T-helper 1 cell treated with Interleukin-12 subunit alpha and Interleukin-12 subunit beta and Interleukin-4 antibody, amounts not matched to agents 30 μg/mL and 1 μg/mL, for 36 hours (primary cell): ENCODE data around the gene CAPS.
A peak's percentile ranks its signal among the peaks of the same experiment; 100 is the strongest.

Experiments
- H3K27ac Mint-ChIP-seq: one replicate; pipeline ENCODE4 v1.8.0; 2021; ENCODE audit warnings: mild to moderate bottlenecking, mixed read lengths
- H3K27me3 Mint-ChIP-seq: one replicate; pipeline ENCODE4 v1.8.0; 2021; ENCODE audit warnings: low read depth, mixed read lengths
- H3K36me3 Mint-ChIP-seq: one replicate; pipeline ENCODE4 v1.8.0; 2021; ENCODE audit warnings: low read depth, mixed read lengths
- H3K4me1 Mint-ChIP-seq: one replicate; pipeline ENCODE4 v1.8.0; 2021; ENCODE audit warnings: low read depth, mixed read lengths
- H3K4me3 Mint-ChIP-seq: one replicate; pipeline ENCODE4 v1.8.0; 2021; ENCODE audit warnings: mild to moderate bottlenecking, moderate library complexity, mixed read lengths
- H3K9me3 Mint-ChIP-seq: one replicate; pipeline ENCODE4 v1.8.0; 2021; ENCODE audit warnings: mixed read lengths

CAPS gene

DNA sequence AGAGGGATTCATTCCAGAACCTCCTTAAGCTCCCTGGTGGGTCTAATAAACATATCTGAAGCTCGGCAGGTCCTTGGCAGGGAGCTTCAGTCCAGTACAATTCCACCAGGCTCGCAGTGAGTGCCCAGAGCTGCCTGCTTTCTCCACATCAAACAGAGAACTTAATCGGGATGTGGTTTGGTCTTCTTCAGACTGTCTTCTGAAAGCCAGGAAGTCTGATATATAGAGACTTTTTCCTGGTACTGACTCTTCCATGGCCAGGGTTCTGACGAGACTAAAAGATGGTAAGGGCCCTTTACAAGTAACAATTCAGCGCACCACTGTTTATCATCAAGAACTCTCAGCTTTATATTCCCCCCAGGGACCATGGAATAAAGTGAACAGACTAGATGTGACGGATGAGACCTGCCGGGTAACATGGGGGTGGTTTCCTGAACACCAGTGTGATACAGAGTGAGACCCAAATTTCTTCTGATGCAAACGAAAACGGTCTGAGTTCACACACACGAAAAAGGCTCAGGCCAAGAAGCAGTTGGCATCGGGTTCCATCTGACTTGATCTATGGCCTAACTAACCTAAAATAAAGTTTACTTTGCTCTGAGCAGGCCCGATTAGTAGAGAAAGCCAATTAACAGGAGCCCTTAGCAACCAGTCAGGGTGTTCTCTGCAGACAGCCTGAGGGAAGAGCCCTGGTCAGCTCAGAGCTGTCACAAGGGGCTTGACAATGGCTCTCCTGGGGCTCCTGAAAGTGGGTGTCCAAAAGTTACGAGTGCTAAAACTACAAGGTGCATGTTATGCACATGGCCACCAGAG lies 34.9 kb downstream of the CAPS start:
- Mint-ChIP-seq H3K4me3 (peak overlapping the region; percentile 71), H3K9me3 (no peaks in the 10 kb centered on the region), H3K27ac (peak overlapping the region; percentile 88), H3K36me3 (peaks cover 16% of the 10 kb centered on the region), H3K27me3 (no peaks in the 10 kb centered on the region), H3K4me1 (peaks cover 65% of the 10 kb centered on the region)

DNA sequence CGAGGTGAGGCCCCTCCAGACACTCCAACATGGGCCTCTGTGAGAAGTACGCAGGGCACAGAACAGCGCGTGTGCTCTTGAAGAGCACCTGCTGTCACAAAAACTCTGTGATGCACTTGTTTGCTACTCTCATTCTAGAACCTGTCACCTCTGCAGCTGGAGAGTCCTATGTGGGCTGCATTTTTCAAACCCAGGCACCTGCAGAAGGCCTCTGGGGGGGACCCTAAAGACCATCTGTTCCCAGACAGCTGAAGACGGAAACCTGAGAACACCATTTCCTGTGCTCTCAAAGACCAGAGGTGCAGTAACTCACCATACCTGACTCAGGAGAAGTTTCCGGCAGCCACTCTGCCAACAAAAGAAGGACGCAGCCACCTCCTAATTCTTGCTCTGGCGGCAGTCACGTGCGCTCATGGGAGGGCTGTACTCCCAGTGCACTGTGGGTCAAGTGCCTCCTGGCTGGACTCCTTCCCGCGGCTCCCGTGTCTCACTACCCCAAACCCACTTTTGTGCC lies 35.8 kb downstream of the CAPS start:
- H3K27me3 Mint-ChIP-seq, result no peaks in the 10 kb centered on the region
- no peaks in the 10 kb centered on the region for H3K9me3 Mint-ChIP-seq
- H3K4me3 Mint-ChIP-seq, result peak overlapping the region; percentile 57
- peak overlapping the region; percentile 88 for H3K27ac Mint-ChIP-seq
- peaks cover 71% of the 10 kb centered on the region for H3K4me1 Mint-ChIP-seq
- H3K36me3 Mint-ChIP-seq, result peaks cover 16% of the 10 kb centered on the region

DNA sequence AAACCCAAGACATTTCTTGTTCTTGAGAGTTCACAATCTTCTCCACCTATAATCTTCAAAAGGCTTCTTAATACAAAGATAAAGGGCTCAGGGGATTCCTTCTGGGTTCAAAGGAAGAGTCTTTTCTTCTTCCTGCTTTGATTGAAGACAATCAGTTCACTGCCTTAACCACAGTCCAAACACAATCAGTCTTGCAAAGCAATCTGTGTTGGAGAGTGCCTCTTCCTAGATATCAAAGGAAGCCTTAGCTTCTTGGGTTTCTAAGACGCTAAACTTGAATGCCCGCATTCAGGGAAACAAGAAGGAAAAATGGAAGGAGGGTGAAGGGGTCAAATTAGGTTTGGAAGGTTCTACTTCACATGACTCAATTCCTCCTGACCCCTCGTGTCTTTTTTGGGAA lies 36.7 kb downstream of the CAPS start:
- H3K27me3 Mint-ChIP-seq, result no peaks in the 10 kb centered on the region
- H3K4me1 Mint-ChIP-seq, result peaks cover 74% of the 10 kb centered on the region
- peak overlapping the region; percentile 57 for H3K4me3 Mint-ChIP-seq
- peak overlapping the region; percentile 88 for H3K27ac Mint-ChIP-seq
- peaks cover 13% of the 10 kb centered on the region for H3K36me3 Mint-ChIP-seq
- no peaks in the 10 kb centered on the region for H3K9me3 Mint-ChIP-seq

DNA sequence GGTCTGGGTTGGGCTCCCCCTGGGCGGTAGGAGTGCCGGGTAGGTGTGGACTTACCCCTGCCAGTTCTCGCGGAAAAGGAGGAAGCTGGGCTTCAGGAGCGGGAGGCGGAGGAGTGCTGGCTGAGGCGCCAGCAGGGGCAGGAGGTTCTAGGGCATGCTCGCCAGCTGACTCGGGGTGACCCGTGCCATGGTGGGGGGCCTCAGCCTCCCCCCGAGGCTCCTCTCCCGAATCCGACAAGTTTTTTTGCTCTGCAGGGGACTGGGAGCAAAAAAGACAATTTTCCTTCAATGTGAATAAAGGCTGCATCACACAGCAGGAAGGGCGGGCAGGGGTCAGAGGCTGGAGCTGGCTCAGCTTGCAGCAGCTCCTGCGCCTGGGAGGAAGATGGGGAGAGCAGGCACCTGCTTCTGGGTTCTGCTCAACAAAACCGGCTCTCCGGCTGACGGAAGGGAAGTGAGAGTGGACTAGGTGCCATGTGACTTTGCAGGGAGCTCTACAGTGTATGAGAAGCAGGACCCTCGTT lies 37.3 kb downstream of the CAPS start:
- H3K36me3 Mint-ChIP-seq, result peaks cover 11% of the 10 kb centered on the region
- no peaks in the 10 kb centered on the region for H3K27me3 Mint-ChIP-seq
- H3K4me1 Mint-ChIP-seq, result peaks cover 76% of the 10 kb centered on the region
- peak overlapping the region; percentile 98 for H3K27ac Mint-ChIP-seq
- H3K9me3 Mint-ChIP-seq, result no peaks in the 10 kb centered on the region
- H3K4me3 Mint-ChIP-seq, result no peak overlapping the region

DNA sequence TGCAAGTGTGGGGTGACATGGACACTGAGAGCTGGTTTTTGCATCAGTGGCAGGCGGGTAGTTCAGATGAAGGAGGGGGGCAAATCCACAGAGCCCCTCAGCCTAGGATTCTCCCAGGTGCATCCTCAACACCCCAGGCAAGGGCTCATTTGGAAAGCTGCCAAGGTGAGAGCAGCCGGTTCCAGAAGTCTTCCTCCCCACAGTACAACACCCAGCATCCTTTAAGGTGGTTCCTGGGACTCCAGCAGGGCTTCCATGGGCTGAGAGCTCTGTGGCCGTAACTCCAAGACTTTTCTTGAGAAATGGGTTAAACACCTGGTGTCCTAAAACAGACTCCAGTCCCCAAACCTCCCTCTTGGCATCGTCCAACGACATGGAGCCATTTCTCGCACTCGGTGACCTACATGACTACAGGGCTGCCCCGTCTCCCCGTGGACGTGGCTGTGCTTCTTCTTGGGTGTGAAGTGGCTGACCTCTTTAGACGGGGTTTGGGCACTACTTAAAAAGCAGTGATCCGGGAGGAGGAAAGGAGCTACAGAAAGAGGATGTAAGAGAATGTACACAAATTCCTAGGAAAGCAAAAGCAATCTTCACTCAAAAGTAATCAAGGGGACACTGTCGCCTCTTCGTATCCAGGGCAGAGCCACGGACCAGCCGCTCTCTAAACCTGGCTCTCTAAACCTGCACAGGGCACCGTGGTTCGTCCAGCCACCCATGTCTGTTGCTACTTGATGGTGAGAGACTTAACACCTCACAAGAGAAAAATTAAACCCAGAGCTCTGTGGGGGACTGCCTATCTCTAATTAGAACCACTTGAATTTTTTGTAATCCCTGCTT lies 38.4 kb downstream of the CAPS start:
- Mint-ChIP-seq H3K27ac (peak overlapping the region; percentile 98), H3K9me3 (no peaks in the 10 kb centered on the region), H3K4me1 (peaks cover 72% of the 10 kb centered on the region), H3K36me3 (peaks cover 9% of the 10 kb centered on the region), H3K27me3 (no peaks in the 10 kb centered on the region), H3K4me3 (peak overlapping the region; percentile 74)

DNA sequence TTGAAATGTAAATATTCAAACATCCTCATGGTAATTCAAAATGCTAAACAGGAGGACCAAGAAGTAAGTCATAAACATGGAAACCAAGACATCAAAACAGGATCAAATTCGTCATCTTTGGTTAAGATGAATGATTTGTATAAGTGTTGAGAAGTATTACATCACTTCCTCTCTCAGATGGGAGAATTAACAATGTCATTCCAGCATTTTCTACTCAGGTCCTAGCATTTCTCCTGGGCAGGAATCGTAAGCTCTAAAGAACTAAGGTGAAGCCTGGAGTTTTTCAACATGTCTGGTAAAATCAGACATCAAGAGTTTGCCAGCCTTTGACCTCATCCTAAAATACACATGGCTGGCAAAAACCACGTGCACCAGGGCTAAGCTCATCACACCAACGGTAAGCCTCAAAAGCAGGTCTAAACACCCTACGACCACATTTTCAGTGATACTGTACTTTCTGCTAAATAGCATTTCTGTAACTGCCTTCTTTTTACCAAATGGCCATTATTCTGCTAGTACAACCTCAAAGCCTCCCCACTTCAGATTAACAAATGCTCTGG lies 39.1 kb downstream of the CAPS start:
- peaks cover 11% of the 10 kb centered on the region for H3K36me3 Mint-ChIP-seq
- no peaks in the 10 kb centered on the region for H3K27me3 Mint-ChIP-seq
- peak overlapping the region; percentile 74 for H3K4me3 Mint-ChIP-seq
- peaks cover 70% of the 10 kb centered on the region for H3K4me1 Mint-ChIP-seq
- no peaks in the 10 kb centered on the region for H3K9me3 Mint-ChIP-seq
- H3K27ac Mint-ChIP-seq, result peak overlapping the region; percentile 98

DNA sequence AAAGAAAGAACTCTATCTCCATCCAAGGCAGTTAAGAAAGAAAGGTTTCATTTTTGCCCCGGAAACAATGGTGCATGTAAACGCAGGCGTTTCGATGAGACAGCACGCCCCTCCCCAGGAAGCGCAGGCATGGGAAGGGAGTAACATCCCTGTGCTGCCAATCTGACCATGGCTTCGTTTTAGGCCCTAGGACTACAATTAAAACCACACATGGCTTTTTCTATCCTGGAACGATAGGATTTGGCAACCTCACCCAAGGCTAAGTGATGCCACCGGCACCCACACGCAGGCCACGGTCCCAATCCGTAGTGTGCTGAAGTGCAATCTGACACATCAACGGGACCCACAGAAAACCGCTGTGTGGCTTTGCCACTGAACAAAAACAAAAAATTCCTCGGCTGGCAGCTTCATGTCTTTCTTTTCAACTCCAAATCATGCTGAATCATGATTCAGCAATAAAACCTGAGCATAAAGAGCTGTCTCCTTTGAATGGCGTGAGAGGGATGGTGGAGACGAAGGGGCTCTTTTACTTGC lies 39.7 kb downstream of the CAPS start:
- H3K27ac Mint-ChIP-seq, result peak overlapping the region; percentile 98
- peak overlapping the region; percentile 74 for H3K4me3 Mint-ChIP-seq
- H3K9me3 Mint-ChIP-seq, result no peaks in the 10 kb centered on the region
- peaks cover 8% of the 10 kb centered on the region for H3K36me3 Mint-ChIP-seq
- H3K27me3 Mint-ChIP-seq, result no peaks in the 10 kb centered on the region
- peaks cover 66% of the 10 kb centered on the region for H3K4me1 Mint-ChIP-seq

DNA sequence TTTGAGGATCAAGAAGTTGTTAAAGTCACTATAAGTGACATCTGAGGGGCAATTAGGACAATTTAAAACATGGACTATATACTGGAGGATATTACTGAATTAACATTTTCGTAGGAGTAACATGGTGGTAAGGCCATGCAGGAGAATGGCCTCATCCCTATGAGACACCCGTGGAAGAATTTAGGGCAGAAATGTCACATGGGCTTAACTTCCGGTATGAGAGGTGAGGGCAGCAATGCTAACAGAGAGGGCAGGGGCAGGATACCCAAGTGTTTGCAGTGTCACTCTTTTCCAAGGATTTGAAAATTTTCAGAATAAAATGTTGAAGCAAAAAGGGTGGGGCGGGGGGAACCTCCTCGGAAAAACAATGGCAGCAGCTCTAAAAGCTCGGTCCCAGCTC lies 40.2 kb downstream of the CAPS start:
- H3K9me3 Mint-ChIP-seq, result no peaks in the 10 kb centered on the region
- peaks cover 8% of the 10 kb centered on the region for H3K36me3 Mint-ChIP-seq
- peaks cover 64% of the 10 kb centered on the region for H3K4me1 Mint-ChIP-seq
- peak overlapping the region; percentile 74 for H3K4me3 Mint-ChIP-seq
- H3K27me3 Mint-ChIP-seq, result no peaks in the 10 kb centered on the region
- peak overlapping the region; percentile 98 for H3K27ac Mint-ChIP-seq

DNA sequence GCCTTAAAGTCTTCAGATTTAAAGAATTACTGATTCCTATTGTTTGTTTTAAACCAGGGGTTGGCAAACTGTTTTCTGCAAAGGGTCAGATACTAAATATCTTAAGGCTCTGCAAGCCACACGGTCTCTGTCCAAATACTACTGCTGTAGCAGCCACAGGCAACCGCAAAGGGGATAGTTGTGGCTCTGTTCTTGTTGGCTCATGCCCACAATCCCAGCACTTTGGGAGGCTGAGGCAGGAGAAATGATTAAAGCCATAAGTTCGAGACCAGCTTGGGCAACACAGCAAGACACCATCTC lies 41.5 kb downstream of the CAPS start:
- H3K27ac Mint-ChIP-seq, result peak overlapping the region; percentile 49
- no peaks in the 10 kb centered on the region for H3K27me3 Mint-ChIP-seq
- no peak overlapping the region for H3K4me3 Mint-ChIP-seq
- H3K4me1 Mint-ChIP-seq, result peaks cover 58% of the 10 kb centered on the region
- peaks cover 6% of the 10 kb centered on the region for H3K36me3 Mint-ChIP-seq
- no peaks in the 10 kb centered on the region for H3K9me3 Mint-ChIP-seq

DNA sequence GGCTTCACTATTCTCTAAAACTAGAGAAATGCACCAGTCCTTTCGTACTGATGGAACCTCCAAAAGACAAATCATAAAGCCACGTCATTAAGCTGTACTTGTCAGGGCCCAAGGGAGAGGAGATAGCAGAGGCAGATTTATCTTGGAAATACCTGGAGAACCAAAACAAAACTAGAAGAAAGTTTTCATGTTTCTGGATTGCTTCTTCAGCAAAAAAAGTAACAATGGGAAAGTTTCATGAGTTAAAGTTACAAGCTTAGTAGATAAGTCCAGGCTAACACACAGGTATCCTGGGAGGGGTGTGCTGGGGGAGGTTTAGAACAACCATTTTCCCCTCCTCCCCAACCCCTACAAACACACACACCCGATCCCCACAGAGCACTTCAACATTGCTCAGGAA lies 42.3 kb downstream of the CAPS start:
- no peaks in the 10 kb centered on the region for H3K27me3 Mint-ChIP-seq
- H3K27ac Mint-ChIP-seq, result no peak overlapping the region
- H3K9me3 Mint-ChIP-seq, result no peaks in the 10 kb centered on the region
- H3K36me3 Mint-ChIP-seq, result peaks cover 3% of the 10 kb centered on the region
- peaks cover 57% of the 10 kb centered on the region for H3K4me1 Mint-ChIP-seq
- no peak overlapping the region for H3K4me3 Mint-ChIP-seq

DNA sequence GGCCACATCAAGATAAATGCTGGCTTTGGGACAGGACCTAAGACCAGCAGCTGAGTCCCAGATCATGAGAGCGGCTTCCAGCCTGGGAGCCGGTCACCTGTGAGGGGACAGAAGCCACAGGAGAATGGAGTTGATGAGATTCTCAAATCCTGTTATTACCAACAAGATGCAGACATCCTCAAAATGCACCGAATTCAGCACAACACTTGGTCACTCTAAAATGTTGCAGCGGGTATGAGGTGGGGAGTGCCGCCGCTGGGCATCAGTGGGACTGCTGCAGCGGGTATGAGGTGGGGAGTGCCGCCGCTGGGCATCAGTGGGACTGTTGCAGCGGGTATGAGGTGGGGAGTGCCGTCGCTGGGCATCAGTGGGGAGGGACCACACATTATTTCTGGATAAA lies 42.7 kb downstream of the CAPS start:
- Mint-ChIP-seq H3K4me3 (no peak overlapping the region), H3K4me1 (peaks cover 56% of the 10 kb centered on the region), H3K27me3 (no peaks in the 10 kb centered on the region), H3K9me3 (no peaks in the 10 kb centered on the region), H3K27ac (no peak overlapping the region), H3K36me3 (peaks cover 3% of the 10 kb centered on the region)

DNA sequence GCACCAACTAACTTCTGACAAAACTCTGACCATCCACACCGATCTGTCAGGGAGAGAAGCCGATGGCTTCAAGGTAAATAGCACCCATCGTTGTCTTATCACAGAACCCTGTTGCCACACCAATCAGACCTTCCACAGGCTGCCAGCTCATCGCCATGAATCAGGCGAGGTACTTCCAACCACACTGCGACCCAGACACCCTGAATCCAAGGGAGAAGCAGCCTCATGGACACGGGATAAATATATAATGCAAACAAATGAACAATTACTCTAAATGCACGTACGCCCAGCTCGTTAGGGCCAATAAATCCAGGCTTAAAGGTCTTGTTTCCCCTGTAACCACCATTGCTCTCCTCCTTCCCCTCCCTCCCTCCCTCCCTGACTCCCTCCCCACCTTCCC lies 43.1 kb downstream of the CAPS start:
- Mint-ChIP-seq H3K4me3 (no peak overlapping the region), H3K4me1 (peaks cover 56% of the 10 kb centered on the region), H3K27ac (no peak overlapping the region), H3K36me3 (peaks cover 3% of the 10 kb centered on the region), H3K9me3 (no peaks in the 10 kb centered on the region), H3K27me3 (no peaks in the 10 kb centered on the region)

DNA sequence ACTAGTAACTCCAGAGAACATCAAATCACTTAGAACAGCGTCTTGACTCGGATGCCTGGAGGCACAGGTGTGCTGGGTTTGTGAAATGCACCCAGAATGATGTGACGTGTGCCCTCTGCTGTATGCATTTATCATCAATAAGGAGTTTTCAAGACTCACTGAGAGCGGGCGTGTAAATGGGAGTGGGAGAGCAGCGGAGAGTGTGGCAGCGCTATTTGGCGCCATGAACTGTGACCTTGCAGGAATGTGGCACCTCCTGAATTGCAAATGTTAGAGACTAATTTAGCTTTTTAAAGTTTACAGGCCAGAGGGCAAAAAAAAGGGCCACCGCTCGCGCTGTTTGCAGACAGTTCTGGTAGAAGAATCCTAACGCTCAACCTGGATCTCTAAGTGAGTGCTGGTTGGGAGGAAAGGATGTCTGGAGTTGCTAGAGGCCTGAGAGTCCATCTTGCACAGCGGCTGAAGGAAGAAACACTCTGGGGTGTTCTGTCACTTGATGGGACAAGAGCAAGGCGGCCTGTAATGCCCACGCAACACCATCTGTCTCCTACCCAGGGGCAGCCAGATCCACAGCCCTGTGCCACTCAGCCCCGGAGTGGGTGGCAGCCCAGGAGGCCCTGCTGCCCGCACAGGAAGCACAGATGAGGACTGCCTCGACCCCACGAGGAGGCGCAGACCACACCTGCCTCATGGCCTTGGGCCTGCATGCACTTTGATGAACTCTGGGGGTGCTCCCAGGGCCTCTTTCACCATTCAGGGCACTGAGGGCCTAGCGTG lies 44.2 kb downstream of the CAPS start:
- Mint-ChIP-seq H3K27me3 (no peaks in the 10 kb centered on the region), H3K4me3 (no peak overlapping the region), H3K36me3 (peaks cover 5% of the 10 kb centered on the region), H3K9me3 (no peaks in the 10 kb centered on the region), H3K4me1 (peaks cover 55% of the 10 kb centered on the region), H3K27ac (peak overlapping the region; percentile 10)

DNA sequence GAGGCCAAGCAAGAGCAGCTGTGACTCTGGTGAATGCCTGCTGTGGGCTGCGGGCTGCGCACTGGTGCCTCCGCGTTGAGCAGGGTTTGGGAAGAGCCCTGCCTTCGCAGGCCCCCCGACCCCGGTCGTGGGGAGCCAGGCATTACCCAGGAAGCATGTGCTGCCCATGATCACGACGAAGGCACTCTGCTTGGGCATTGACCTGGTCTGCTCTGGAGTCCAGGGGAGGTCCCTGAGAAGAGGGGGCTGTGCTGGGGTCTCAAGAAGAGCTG lies 44.7 kb downstream of the CAPS start:
- no peaks in the 10 kb centered on the region for H3K27me3 Mint-ChIP-seq
- no peaks in the 10 kb centered on the region for H3K9me3 Mint-ChIP-seq

More for the DNA sequence above, 44.7 kb downstream of the CAPS start:
- peaks cover 53% of the 10 kb centered on the region for H3K4me1 Mint-ChIP-seq
- H3K27ac Mint-ChIP-seq, result no peak overlapping the region
- H3K36me3 Mint-ChIP-seq, result peaks cover 5% of the 10 kb centered on the region
- H3K4me3 Mint-ChIP-seq, result no peak overlapping the region
